NCI-H2107 (cell line): ENCODE data around the gene BPIFA2.

Experiments
- DNase-seq: peaks from one replicate; lab custom pipeline; 2025; lab: John Stamatoyannopoulos, UW

The BPIFA2 gene

GRCh38 chr20:33202451-33202850 is 34.5 kb downstream of the BPIFA2 start:
- no peak for DNase-seq

DNA sequence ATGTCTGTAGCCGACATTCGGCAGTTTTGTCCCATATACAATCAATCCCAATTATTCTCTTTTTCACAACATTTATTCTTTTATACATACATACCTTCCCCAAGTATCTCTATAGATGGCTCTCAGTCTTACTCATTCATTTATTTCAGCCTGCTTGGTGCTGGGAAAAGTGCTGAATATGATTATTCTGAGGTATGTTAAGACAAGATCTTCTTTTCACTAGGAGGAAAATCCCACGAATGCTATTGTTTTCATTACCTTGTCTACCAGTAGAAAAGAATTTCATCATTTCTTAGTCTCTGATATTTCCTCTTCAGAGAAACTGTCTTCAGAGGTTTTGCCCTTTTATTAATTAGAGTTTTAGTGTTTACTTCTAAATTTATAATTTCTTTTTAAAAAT is 35.5 kb downstream of the BPIFA2 start:
- DNase-seq: no peak

DNA sequence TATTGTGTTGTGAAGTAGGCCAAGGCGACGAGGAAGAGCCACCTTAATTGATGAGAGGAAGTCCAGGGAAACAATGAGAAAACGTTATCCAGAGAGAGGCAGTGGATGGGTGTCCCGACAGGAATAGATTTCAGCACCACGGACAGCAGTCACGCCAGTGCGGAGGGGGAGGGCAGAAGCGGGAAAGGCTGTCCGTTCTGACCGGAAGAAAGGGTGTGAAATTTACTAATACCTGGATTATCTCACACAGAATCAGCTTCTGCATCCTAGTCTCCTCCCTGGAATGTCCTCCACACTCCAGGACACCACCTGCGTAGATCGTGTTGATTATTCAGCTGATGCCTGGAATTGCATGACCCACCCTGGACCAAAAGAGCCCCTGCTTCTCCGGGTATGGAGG is 41.8 kb downstream of the BPIFA2 start:
- DNase-seq: no peak

- no peak for DNase-seq
Observed at GRCh38 chr20:33210371-33210770, 42.4 kb downstream of the BPIFA2 start.

GRCh38 chr20:33211817-33212424 is 44.0 kb downstream of the BPIFA2 start:
- DNase-seq: no peak

DNA sequence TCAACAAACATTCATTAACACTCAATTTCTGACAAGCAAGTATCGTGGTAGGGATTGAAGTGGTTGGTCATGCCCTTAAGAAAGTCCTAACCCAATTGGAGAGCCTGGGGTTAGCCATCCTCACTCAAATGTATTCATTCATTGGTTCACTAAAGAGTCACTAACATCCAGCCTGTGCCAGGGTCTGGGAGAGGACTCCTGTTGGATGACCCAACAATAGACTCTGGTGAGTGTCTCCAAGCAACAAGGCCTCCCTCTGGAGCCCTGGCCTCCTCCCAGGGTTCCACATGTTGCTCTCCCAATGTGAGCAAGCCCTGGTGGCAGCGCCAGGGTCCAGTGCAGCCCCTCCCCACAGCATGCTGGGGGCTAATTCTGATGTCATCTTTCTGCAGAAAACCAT is 49.1 kb downstream of the BPIFA2 start, which contains the start of gene BPIFA3:
TSS of gene BPIFA3 (plus strand) at position 301 of the 400 bp plus-strand sequence. CDS start 185 bp downstream, outside the sequence.
- DNase-seq: no peak

DNA sequence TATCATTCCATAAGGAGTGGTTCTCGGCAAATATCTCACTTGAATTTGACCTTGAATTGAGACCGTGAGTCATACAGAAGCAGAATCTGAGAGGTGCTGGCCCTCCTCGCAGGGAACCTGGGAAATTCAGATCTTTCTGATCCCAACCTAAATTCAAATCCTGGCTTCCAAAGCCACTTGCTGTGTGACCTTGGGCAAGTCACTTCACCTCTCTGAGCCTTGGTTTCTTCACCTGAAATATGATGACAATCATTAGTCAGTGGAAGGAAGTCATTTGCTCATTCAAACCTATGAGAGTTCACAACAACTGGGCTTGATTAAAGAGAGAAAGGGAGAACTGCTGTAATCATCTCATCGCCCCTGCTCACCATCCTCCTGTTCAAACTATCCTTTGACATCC is 56.4 kb downstream of the BPIFA2 start:
- no peak for DNase-seq

DNA sequence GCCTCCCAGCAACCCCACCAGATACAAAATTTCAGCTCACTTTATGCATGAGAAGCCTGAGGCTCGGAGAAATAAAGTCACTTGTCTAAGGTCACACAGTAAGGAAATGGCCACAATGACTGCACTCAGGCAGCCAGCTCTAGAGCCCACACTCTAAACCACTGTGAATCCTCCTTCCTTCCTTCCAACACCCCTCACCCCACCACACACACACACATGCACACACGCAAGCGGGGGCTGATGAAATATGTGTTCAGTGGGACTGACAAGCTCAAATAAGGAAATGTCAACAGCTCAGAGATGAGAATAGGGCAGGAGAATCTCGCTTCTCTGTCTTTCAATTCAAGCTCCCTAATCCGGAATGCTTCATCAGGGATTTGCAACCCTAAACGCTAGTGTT is 61.9 kb downstream of the BPIFA2 start:
- DNase-seq: no peak
